Chondrocyte (in vitro differentiated cells): Measurements from ENCODE around the gene OSM. TPM values are rescaled to one million over a fixed set of nuclear protein-coding genes. Genes with fewer than 3 reads are reported as not detected.

Experiments
- DNase-seq: peaks from one replicate; pipeline ENCODE4 v3.0.0; 2021; ENCODE audit warnings: mixed read lengths, low spot score
- H3K27ac Mint-ChIP-seq: one replicate; pipeline ENCODE4 v1.8.0; 2021; ENCODE audit warnings: mild to moderate bottlenecking, moderate library complexity, mixed read lengths; ENCODE audit not compliant: unreplicated experiment
- H3K27me3 Mint-ChIP-seq: 2 replicates; pipeline ENCODE4 v1.8.0; 2021; ENCODE audit warnings: low read depth, mixed read lengths
- H3K36me3 Mint-ChIP-seq: 2 replicates; pipeline ENCODE4 v1.8.0; 2021; ENCODE audit warnings: low read depth, mixed read lengths
- H3K4me1 Mint-ChIP-seq: 2 replicates; pipeline ENCODE4 v1.8.0; 2021; ENCODE audit warnings: low read depth, mild to moderate bottlenecking, mixed read lengths
- H3K4me3 Mint-ChIP-seq: one replicate; pipeline ENCODE4 v1.8.0; 2021; ENCODE audit warnings: mild to moderate bottlenecking, moderate library complexity, mixed read lengths; ENCODE audit not compliant: unreplicated experiment
- H3K9me3 Mint-ChIP-seq: 2 replicates; pipeline ENCODE4 v1.8.0; 2021; ENCODE audit warnings: low read depth, mixed read lengths
- CTCF ChIP-seq: fragments of 200-600 bp; sonication (generic); IDR thresholded peaks from 2 replicates; pipeline ENCODE4 v1.5.0; 2021; ENCODE audit warnings: antibody characterized with exemption, mild to moderate bottlenecking, moderate library complexity
- total RNA-seq: library from RNA; stranded (reverse); gene quantifications from 3 replicates; pipeline ENCODE4 v1.2.1, GENCODE V29; 2021

OSM gene
- total RNA-seq, 1 donor from 2014 or later = not detected

DNA sequence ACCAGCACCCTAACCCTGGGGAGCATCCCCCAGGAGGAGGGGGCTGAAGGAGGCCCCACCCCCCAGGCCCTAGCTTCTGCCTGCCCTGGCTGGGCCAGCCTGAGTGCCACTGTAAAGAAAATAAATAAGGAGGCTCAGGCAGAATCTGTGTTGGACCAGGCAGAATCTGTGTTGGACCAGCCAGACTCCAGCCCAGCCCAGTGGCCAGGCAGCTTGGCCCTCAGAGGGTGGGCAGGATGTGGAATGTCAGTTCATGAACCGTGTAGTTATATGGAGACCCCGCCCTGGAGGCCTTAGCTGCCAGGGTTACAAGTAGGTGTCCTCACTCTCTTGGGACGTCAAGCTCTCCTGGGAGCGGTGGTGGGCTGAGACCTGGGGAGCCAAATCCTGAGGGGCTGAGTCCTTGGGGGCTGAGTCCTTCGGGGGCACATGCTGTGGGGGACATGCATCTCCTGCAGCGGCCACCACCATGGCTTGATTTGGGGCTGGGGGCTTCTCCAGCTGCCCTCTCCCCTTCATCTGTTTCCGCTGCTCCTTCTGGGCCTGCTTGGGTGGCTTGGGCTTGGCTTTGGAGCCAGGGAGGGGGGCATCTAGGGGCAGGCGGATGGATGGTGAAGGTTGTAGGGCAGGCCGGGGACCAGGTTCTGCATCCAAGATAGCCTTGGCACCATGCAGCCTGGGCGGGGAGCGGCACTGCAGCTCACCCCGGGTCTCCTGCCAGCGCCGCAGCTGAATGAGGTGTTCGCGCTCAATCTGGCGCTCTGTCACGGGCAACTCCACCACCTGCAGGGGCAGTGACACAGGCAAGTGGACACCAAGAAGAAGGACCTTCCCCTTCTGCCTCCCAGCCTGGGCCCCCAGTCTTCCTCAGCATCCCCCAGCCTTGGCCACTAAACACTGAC, 25.7 kb upstream of the OSM start:
- no peak for TF ChIP-seq CTCF
- Mint-ChIP-seq H3K4me3 (no peak overlapping the region), H3K4me1 (peaks cover 31% of the 10 kb centered on the region)

DNA sequence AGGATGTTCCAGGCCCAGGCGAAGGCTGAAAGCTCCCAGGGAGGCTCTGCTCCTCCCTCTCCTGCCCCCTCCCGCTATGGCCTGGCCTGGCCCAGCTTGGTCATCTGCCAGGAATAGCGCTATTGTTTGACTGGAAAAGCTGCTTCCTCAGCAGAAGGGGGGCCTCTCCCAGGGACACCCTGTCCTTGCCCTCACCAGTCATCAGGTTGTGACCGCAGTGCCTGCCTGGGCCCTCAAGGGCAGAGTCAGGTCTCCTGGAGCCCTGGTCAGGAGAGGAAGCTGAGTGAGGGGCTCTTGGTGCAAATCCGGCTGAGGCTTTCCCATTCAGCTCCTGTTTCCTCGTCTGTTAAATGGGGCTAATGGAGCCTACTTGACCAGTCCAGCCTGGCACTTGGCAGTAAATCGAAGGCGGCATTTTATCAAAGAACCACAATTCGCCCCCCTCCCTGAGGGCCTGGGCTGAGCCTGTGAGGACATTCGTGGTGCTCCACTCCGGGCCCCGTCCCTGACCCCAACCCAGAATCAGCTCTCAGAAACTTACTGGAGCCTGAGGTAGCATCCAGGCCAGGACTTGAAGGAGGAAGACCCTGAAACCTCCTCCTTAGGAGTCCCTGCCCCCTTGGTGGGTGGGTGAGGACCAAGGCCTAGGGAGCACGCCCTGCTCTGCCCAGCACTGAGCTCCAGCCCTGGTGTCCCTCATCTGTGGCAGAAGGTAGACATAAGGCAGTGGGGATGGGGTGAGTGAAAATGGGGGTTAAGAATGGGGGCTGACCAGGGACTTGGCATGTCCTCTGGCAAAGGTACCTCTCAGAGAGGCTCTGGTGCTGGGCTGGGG, 24.6 kb upstream of the OSM start:
- no peaks in the 10 kb centered on the region for H3K9me3 Mint-ChIP-seq
- no peak overlapping the region for H3K4me3 Mint-ChIP-seq
- H3K27ac Mint-ChIP-seq = peak overlapping the region; percentile 88
- peaks cover 15% of the 10 kb centered on the region for H3K36me3 Mint-ChIP-seq
- TF ChIP-seq CTCF = no peak
- H3K27me3 Mint-ChIP-seq = no peaks in the 10 kb centered on the region
- DNase-seq = no peak
- peaks cover 31% of the 10 kb centered on the region for H3K4me1 Mint-ChIP-seq

More for the DNA sequence above, 25.7 kb upstream of the OSM start:
- Mint-ChIP-seq H3K27me3 (no peaks in the 10 kb centered on the region), H3K36me3 (peaks cover 14% of the 10 kb centered on the region), H3K9me3 (no peaks in the 10 kb centered on the region), H3K27ac (peak overlapping the region; percentile 88)
- DNase-seq = no peak

DNA sequence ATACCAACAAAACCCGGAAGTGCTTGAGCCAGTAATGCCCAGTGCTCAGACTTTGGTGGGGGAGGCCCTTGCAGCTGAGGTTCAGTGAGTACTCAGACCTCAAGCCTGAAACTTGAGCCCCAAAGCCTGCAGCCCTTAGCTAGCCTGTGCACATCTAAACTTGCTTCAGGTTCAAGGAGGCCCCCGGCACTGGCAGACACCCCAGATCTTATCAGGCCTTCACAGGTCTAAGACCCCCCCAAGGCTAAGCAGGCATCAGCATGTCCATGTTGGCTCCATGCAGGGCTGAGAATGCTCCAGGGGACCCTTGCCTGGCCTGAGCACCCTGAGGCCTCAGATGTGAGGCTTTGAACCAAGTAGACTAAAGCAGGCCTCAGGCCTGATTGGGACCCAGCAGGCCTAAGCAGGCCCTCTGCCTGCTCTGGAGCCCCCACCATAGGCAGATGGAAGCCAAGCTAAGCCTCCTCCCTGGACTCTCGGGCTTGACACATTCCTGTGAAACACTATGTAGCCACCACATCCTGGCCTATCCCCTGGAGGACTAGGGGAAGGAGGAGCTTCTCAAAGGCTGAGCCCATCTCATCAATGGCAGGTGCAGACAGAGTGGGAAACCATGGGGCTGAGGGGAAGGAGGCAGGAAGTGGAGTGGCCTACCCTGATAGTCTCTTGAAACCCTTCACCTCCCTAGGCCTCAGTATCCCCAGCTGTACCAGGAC, 23.8 kb upstream of the OSM start:
- H3K36me3 Mint-ChIP-seq = peaks cover 15% of the 10 kb centered on the region
- H3K27me3 Mint-ChIP-seq = no peaks in the 10 kb centered on the region
- DNase-seq = no peak
- TF ChIP-seq CTCF = no peak
- H3K9me3 Mint-ChIP-seq = no peaks in the 10 kb centered on the region
- H3K4me3 Mint-ChIP-seq = peak overlapping the region; percentile 77
- H3K27ac Mint-ChIP-seq = peak overlapping the region; percentile 88
- peaks cover 31% of the 10 kb centered on the region for H3K4me1 Mint-ChIP-seq

GRCh38 chr22:30289980-30290313, 23.3 kb upstream of the OSM start:
- no peaks in the 10 kb centered on the region for H3K27me3 Mint-ChIP-seq
- peak; percentile 26 for TF ChIP-seq CTCF
- peaks cover 17% of the 10 kb centered on the region for H3K36me3 Mint-ChIP-seq
- DNase-seq = no peak
- peaks cover 31% of the 10 kb centered on the region for H3K4me1 Mint-ChIP-seq
- H3K4me3 Mint-ChIP-seq = peak overlapping the region; percentile 77
- peak overlapping the region; percentile 88 for H3K27ac Mint-ChIP-seq
- no peaks in the 10 kb centered on the region for H3K9me3 Mint-ChIP-seq
